Spleen (tissue), 11 donors: ENCODE measurements around the gene POLE. TPM values are rescaled to one million over a fixed set of nuclear protein-coding genes. Genes with fewer than 3 reads are reported as not detected.

Source experiments
- DNase-seq: peaks from one replicate; pipeline ENCODE4 v3.0.0-alpha.2; 2020
- H3K27ac ChIP-seq, 8 donors: fragments of 200-600 bp; sonication (generic) in 7 of 8; 1 replicate in 4 of 8; 2 replicates in 4 of 8; pipeline versions ENCODE4 v1.5.0 to v1.8.0; 2016 to 2021; ENCODE audit warnings: inconsistent platforms in 4 of 8, mild to moderate bottlenecking in 4 of 8, moderate library complexity in 1 of 8
- H3K27me3 ChIP-seq, 7 donors: fragments of 200-600 bp; sonication (generic) in 6 of 7; replicated peaks in 1 of 7; 1 replicate in 4 of 7; 2 replicates in 3 of 7; pipeline versions ENCODE4 v1.5.0 to v1.8.0; 2016 to 2021; ENCODE audit warnings: inconsistent platforms in 3 of 7, mild to moderate bottlenecking in 1 of 7
- H3K36me3 ChIP-seq, 6 donors: fragments of 200-600 bp; sonication (generic) in 5 of 6; 1 replicate in 4 of 6; 2 replicates in 2 of 6; pipeline versions ENCODE4 v1.5.0 to v1.8.0; 2016 to 2021; ENCODE audit warnings: inconsistent platforms in 2 of 6
- H3K4me1 ChIP-seq, 6 donors: fragments of 200-600 bp; sonication (generic) in 5 of 6; 1 replicate in 3 of 6; 2 replicates in 3 of 6; pipeline versions ENCODE4 v1.5.0 to v1.8.0; 2016 to 2021; ENCODE audit warnings: inconsistent platforms in 3 of 6
- H3K4me3 ChIP-seq, 8 donors: fragments of 200-600 bp; sonication (generic) in 7 of 8; 1 replicate in 4 of 8; 2 replicates in 4 of 8; pipeline versions ENCODE4 v1.5.0 to v1.8.0; 2016 to 2021; ENCODE audit warnings: inconsistent platforms in 4 of 8, mild to moderate bottlenecking in 4 of 8, moderate library complexity in 2 of 8
- H3K9me3 ChIP-seq, 8 donors: fragments of 200-600 bp; sonication (generic) in 7 of 8; 1 replicate in 4 of 8; 2 replicates in 4 of 8; pipeline versions ENCODE4 v1.5.0 to v1.8.0; 2016 to 2021; ENCODE audit warnings: inconsistent platforms in 4 of 8
- POLR2A ChIP-seq, 3 donors: fragments of 450-650 bp; IDR thresholded peaks; one replicate each; pipeline ENCODE4 v1.5.1; 2017; ENCODE audit warnings: antibody characterized with exemption in 3 of 3, mild to moderate bottlenecking in 1 of 3
- POLR2AphosphoS5 ChIP-seq, 3 donors: sonication (generic); formaldehyde crosslinking; IDR thresholded peaks; one replicate each; pipeline ENCODE4 v1.5.1; 2017; ENCODE audit warnings: antibody characterized with exemption in 3 of 3
- WGBS, 5 donors: extraction: QIAGEN DNeasy Blood & Tissue Kit in 3 of 5; methylation state at CpG; one replicate each; pipeline versions ENCODE4 v1.1.5 to v1.1.7; 2013 to 2018; 5-methylcytosine and 5-hydroxymethylcytosine counted together
- intact Hi-C: fragments of 100-400 bp; cut with DNase I; formaldehyde crosslinking; loops from one replicate; pipeline ENCODE4 v1.15.0; 2023; ENCODE audit warnings: low total_unique reads
- microRNA-seq, 3 donors: library from miRNA; unstranded; fragments of <30 nt; microRNA quantifications; one replicate each; pipeline versions ENCODE4 to v1.1.0, GENCODE V29; 2019 to 2020
- polyA plus RNA-seq, 3 donors: library from polyadenylated mRNA; stranded (reverse); fragments of 200-250 nt; gene quantifications; one replicate each; pipeline ENCODE4 v1.2.1, GENCODE V29; 2013
- small RNA-seq, 4 donors: library from RNA; depleted of rRNA; stranded (forward); fragments of <200 nt; gene quantifications; one replicate each; pipeline ENCODE3, GENCODE V24; 2016
- total RNA-seq, 7 donors: library from RNA; depleted of rRNA in 3 of 7; stranded (reverse); fragments of >200 nt in 3 of 7; fragmentation: NEBNext Ultra II Directional in 4 of 7; extraction: Animal tissue kit (Norgen Biotek cat#: 25700) in 4 of 7; gene quantifications; one replicate each; pipeline versions ENCODE4 v1.1.0 to v1.2.1, GENCODE V29; 2016 to 2021
- TF ChIP-seq, protein P1 (sequence below), 11 experiments: fragments of 200-600 bp in 7 of 11; fragments of 450-650 bp in 4 of 11; sonication (generic) in 4 of 11; IDR thresholded peaks in 8 of 11; conservative IDR thresholded peaks in 3 of 11; 1 replicate in 7 of 11; 2 replicates in 4 of 11; pipeline versions ENCODE4 v1.4.0 to v1.8.0; 2016 to 2021; ENCODE audit warnings: antibody characterized with exemption in 11 of 11, inconsistent platforms in 4 of 11, mild to moderate bottlenecking in 1 of 11
- donor health status: healthy with polysubstance abuse.
- donor health status: DM: no; HTN: no; CAD: no; lungs with moderate emphysema.
- donor health status: DM: no; HTN: no; CAD: no.
- donor health status: Bipolar disorder and iron deficiency.
- donor health status: healthy.
- donor health status: DM: no; HTN: no; CAD: no.
- donor health status: DM: yes; HTN: yes; CAD: no.

Gene POLE
- total and polyA plus RNA-seq, 10 donors: 18.1 to 122 (median 89.4) TPM

DNA sequence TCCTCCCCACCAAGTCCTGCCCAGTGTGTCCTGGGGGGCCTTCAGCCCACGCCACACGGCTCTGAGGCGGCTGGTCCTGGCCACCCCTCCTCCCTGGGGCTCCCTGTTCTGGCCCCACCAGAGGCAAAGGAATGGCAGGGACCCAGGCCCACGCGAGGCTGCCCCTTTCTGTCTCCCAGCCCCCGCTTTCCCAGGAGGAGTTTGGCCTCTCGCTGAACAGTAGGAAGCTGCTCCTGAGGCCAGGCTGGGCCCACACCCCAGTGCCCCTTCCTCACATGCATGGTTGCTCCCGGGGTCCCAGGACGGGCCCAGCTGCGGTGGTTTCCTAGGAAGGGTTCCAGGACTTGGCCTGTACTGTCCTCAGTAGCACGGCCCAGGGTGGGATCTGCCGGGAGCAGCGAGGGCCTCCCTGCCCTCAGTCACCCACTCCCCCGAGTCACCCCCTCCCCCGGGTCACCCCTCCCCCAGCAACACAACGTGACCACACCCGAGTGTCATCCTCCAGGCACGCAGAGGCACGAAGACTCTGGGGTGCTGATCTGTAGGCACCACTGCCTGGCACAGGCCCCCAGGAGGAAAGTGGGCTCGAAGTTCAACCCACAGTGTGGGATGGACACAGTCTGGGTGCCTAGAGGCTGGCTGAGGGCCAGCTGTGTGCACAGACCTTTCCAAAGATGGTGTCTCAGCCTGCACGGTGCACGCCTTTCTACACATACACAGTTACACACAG lies 109.8 kb downstream of the POLE start:
- Histone ChIP-seq H3K27ac (no peak overlapping the region), H3K36me3 (peaks cover 4 to 100% (median 50%) of the 10 kb centered on the region in 6 donors), H3K27me3 (no peaks in the 10 kb centered on the region), H3K4me3 (no peak overlapping the region), H3K4me1 (no peaks in the 10 kb centered on the region), H3K9me3 (no peaks in the 10 kb centered on the region)
- TF ChIP-seq POLR2AphosphoS5 (IDR thresholded peaks at IDR 0.05) (no peak), POLR2A (IDR thresholded peaks at IDR 0.05) (no peak)
- TF ChIP-seq, protein P1, sequence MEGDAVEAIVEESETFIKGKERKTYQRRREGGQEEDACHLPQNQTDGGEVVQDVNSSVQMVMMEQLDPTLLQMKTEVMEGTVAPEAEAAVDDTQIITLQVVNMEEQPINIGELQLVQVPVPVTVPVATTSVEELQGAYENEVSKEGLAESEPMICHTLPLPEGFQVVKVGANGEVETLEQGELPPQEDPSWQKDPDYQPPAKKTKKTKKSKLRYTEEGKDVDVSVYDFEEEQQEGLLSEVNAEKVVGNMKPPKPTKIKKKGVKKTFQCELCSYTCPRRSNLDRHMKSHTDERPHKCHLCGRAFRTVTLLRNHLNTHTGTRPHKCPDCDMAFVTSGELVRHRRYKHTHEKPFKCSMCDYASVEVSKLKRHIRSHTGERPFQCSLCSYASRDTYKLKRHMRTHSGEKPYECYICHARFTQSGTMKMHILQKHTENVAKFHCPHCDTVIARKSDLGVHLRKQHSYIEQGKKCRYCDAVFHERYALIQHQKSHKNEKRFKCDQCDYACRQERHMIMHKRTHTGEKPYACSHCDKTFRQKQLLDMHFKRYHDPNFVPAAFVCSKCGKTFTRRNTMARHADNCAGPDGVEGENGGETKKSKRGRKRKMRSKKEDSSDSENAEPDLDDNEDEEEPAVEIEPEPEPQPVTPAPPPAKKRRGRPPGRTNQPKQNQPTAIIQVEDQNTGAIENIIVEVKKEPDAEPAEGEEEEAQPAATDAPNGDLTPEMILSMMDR (IDR thresholded peaks at IDR 0.05 in 8 of 11, conservative IDR thresholded peaks at IDR 0.05 in 3 of 11): no peak
- intact Hi-C loops: no loop called here
- 88 to 93% (median 90%) methylated on average over 19 to 22 of the region's 22 CpGs for WGBS, 5 donors
- DNase-seq: no peak

DNA sequence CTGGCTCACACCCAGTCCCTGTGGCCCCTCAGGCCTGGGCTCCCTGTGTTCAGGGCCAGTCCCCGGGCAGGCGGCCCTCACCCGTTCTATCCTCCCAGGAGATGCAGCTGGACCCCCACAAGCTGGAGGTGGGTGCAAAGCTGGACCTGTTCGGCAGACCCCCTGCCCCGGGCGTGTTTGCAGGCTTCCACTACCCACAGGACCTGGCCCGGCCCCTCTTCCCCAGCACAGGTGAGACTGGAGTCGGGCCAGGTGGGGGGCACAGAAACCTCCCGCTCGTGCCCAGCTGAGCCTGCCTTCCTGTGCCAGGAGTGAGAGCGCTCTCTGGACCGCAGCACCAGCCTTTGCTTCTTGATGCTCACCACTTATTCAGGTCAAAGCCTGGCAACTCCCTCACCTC lies 110.4 kb downstream of the POLE start:
- no peak overlapping the region for H3K27ac ChIP-seq
- no peak for TF ChIP-seq POLR2A (IDR thresholded peaks at IDR 0.05)
- no peak for TF ChIP-seq POLR2AphosphoS5 (IDR thresholded peaks at IDR 0.05)
- TF ChIP-seq, protein P1 (IDR thresholded peaks at IDR 0.05 in 8 of 11, conservative IDR thresholded peaks at IDR 0.05 in 3 of 11): no peak
- H3K4me1 ChIP-seq: no peaks in the 10 kb centered on the region
- 91 to 97% (median 94%) methylated on average over 12 of the region's 12 CpGs for WGBS, 5 donors
- peaks cover 4 to 100% (median 52%) of the 10 kb centered on the region in 6 donors for H3K36me3 ChIP-seq
- no peak for DNase-seq
- H3K9me3 ChIP-seq: no peaks in the 10 kb centered on the region
- no peaks in the 10 kb centered on the region for H3K27me3 ChIP-seq
- no peak overlapping the region for H3K4me3 ChIP-seq
- intact Hi-C loops: no loop called here

DNA sequence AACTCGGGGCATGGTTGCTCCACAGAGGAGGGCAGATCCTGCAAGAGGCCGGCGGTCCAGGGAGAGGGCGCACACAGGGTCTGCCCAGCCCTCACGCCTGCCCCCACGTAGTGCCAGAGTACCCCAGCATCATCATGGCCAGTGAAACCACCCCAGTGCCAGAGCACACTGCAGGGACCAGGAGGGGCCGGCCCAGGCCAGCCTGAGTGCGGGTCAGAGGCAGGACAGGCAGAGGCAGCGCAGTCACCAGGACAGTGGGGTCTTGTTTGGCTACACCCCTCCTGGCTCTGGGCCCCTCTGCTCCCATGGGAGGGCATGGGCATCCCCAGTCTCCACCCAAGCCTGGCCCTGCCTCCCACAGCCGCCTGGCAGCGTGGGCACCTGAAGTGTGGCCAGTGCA lies 111.5 kb downstream of the POLE start:
- DNase-seq: no peak
- H3K4me3 ChIP-seq: no peak overlapping the region
- no peaks in the 10 kb centered on the region for H3K9me3 ChIP-seq
- no peak overlapping the region for H3K27ac ChIP-seq
- intact Hi-C loops: no loop called here
- peaks cover 0 to 100% (median 55%) of the 10 kb centered on the region in 6 donors for H3K36me3 ChIP-seq
- no peaks in the 10 kb centered on the region for H3K27me3 ChIP-seq
- TF ChIP-seq POLR2AphosphoS5 (IDR thresholded peaks at IDR 0.05): peak in 1 of 3 donors; percentile 54
- no peak for TF ChIP-seq POLR2A (IDR thresholded peaks at IDR 0.05)
- no peaks in the 10 kb centered on the region for H3K4me1 ChIP-seq
- WGBS, 5 donors: 94 to 98% (median 96%) methylated on average over 11 of the region's 11 CpGs

DNA sequence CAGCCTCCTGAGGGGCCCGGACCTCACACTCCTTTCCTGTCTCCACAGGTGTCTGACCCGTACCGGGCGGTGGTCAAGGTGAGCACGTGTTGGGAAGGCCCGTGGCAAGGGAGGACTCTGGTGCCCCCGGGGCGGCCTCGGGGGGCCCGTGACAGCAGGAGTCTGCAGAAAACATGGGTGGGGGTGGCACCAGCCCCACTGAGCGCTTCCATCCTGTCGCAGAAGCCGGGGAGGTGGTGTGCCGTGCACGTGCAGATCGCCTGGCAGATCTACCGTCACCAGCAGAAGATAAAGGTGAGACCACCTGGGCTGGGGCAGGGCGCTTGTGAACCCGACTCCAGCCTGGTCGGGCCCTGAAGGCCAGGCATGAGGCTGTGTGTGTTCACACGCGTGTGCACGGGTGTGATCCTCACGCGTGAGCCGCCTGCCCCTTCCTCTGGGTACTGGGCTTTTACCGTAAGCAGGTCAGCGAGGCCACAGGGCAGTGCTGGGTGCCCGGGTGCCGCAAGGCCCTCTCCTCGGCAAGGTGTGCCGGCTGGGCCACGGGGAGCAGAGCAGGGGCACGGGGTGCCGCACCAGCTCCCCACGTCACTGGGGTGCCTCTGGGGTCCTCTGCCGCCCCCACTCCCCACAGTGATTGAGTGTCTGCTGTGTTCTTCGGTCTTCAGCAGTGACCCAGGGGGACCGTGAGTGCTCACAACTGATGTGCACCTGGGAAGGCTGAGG lies 112.7 kb downstream of the POLE start:
- WGBS, 5 donors: 92 to 98% (median 97%) methylated on average over 25 to 39 of the region's 39 CpGs

More for the DNA sequence above, 112.7 kb downstream of the POLE start:
- peak in 2 of 3 donors; percentile 26 to 48 for TF ChIP-seq POLR2AphosphoS5 (IDR thresholded peaks at IDR 0.05)
- TF ChIP-seq POLR2A (IDR thresholded peaks at IDR 0.05): no peak
- TF ChIP-seq, protein P1 (IDR thresholded peaks at IDR 0.05 in 8 of 11, conservative IDR thresholded peaks at IDR 0.05 in 3 of 11): no peak
- H3K36me3 ChIP-seq: peaks cover 0 to 100% (median 62%) of the 10 kb centered on the region in 6 donors
- no peak for DNase-seq
- H3K27me3 ChIP-seq: no peaks in the 10 kb centered on the region
- H3K4me1 ChIP-seq: peaks cover 0 to under 1% (median 0%) of the 10 kb centered on the region in 6 donors
- no peak overlapping the region for H3K4me3 ChIP-seq
- H3K9me3 ChIP-seq: no peaks in the 10 kb centered on the region
- no peak overlapping the region for H3K27ac ChIP-seq
- intact Hi-C loops: no loop called here

Small RNA genes lying within 50 kb of the gene (microRNA-seq; reads per million reads assigned to microRNA genes)
- gene MIR6763: 0 to 1.1 (median 0.85) reads per million in 3 donors

Small RNA genes lying within 50 kb of the gene (small RNA-seq; reads per million reads assigned to genes)
- gene MIR6763 (0 reads per million in 4 donors), gene RNA5SP379 (0 to 0.07 (median 0.03) reads per million in 4 donors)

Other genes with a start within 250 kb of the POLE start
- 100 to 1,000 TPM in 1 of 7 donors, 10 to 100 TPM in 6; 28.3 to 161 (median 60.4) TPM for gene FBRSL1, start 197.2 kb downstream of the POLE start, total RNA-seq
- 10 to 100 TPM; 14.3 to 40.3 (median 22.3) TPM for gene FBRSL1, start 197.2 kb downstream of the POLE start, polyA plus RNA-seq
- 1 to 10 TPM in 1 of 7 donors, under 1 TPM in 4, not detected in 2; 0.54 to 4.1 (median 0.83) TPM for gene LRCOL1, start 76.8 kb downstream of the POLE start, total RNA-seq
- gene LRCOL1, start 76.8 kb downstream of the POLE start, polyA plus RNA-seq: 1 to 10 TPM; 2.0 to 4.0 (median 3.8) TPM
- gene P2RX2, start 68.6 kb downstream of the POLE start, total RNA-seq: 1 to 10 TPM in 5 of 7 donors, under 1 TPM in 2; 0.77 to 3.0 (median 1.7) TPM
- 1 to 10 TPM; 2.8 to 4.5 (median 2.9) TPM for gene P2RX2, start 68.6 kb downstream of the POLE start, polyA plus RNA-seq
- 10 to 100 TPM in 4 of 7 donors, 1 to 10 TPM in 3; 8.4 to 19.6 (median 10.0) TPM for gene PXMP2, start 245 bp upstream of the POLE start, total RNA-seq
- gene PXMP2, start 245 bp upstream of the POLE start, polyA plus RNA-seq: 10 to 100 TPM in 1 of 3 donors, 1 to 10 TPM in 2; 3.3 to 11.3 (median 7.7) TPM
- 10 to 100 TPM; 19.4 to 28.8 (median 21.7) TPM for gene PGAM5, start 23.5 kb upstream of the POLE start, total RNA-seq
- gene PGAM5, start 23.5 kb upstream of the POLE start, polyA plus RNA-seq: 10 to 100 TPM in 2 of 3 donors, 1 to 10 TPM in 1; 8.2 to 24.0 (median 14.1) TPM
- 10 to 100 TPM; 60.4 to 86.5 (median 82.3) TPM for gene ANKLE2, start 74.5 kb upstream of the POLE start, total RNA-seq
- gene ANKLE2, start 74.5 kb upstream of the POLE start, polyA plus RNA-seq: 10 to 100 TPM; 25.7 to 48.5 (median 40.4) TPM
- 10 to 100 TPM; 51.3 to 80.9 (median 56.1) TPM for gene GOLGA3, start 141.5 kb upstream of the POLE start, total RNA-seq
- gene GOLGA3, start 141.5 kb upstream of the POLE start, polyA plus RNA-seq: 10 to 100 TPM in 1 of 3 donors, 1 to 10 TPM in 2; 6.8 to 18.7 (median 7.8) TPM
- 10 to 100 TPM; 60.4 to 87.2 (median 68.1) TPM for gene CHFR, start 200.3 kb upstream of the POLE start, total RNA-seq
- 10 to 100 TPM; 26.7 to 46.1 (median 41.8) TPM for gene CHFR, start 200.3 kb upstream of the POLE start, polyA plus RNA-seq